Measurements from ENCODE around the gene SKAP2. TPM values are rescaled to one million over a fixed set of nuclear protein-coding genes. Genes with fewer than 3 reads are reported as not detected.

SKAP2 gene
- total and polyA plus RNA-seq, 12 donors = 7.3 to 123 (median 50.1) TPM

DNA sequence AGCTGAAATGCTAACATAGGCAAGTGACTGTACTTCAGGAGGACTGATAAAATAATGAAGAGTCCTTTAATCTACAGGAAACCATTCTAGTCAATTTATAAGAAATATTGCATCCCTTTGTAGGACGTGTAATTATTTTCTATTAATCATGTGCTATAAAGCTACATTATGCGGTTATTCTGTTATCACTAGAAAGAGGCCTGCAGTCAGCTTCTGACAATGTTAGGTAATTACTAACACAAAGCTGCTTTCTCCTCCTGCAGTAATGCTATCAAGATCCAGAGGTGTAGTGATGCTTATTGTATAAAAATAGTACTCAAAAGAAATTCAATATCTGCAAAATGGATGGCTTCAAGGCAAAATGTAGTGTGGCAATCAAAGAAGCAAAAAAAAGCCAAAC lies 191.1 kb downstream of the SKAP2 start:
- Histone ChIP-seq H3K4me1 (replicated peaks in 1 of 2) (no peaks in the 10 kb centered on the region), H3K36me3 (replicated peaks in 1 of 2) (no peaks in the 10 kb centered on the region), H3K27ac (no peak overlapping the region), H3K4me3 (no peak overlapping the region), H3K27me3 (no peaks in the 10 kb centered on the region), H3K9me3 (replicated peaks in 1 of 3) (no peaks in the 10 kb centered on the region)
- TF ChIP-seq, protein P1, sequence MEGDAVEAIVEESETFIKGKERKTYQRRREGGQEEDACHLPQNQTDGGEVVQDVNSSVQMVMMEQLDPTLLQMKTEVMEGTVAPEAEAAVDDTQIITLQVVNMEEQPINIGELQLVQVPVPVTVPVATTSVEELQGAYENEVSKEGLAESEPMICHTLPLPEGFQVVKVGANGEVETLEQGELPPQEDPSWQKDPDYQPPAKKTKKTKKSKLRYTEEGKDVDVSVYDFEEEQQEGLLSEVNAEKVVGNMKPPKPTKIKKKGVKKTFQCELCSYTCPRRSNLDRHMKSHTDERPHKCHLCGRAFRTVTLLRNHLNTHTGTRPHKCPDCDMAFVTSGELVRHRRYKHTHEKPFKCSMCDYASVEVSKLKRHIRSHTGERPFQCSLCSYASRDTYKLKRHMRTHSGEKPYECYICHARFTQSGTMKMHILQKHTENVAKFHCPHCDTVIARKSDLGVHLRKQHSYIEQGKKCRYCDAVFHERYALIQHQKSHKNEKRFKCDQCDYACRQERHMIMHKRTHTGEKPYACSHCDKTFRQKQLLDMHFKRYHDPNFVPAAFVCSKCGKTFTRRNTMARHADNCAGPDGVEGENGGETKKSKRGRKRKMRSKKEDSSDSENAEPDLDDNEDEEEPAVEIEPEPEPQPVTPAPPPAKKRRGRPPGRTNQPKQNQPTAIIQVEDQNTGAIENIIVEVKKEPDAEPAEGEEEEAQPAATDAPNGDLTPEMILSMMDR (IDR thresholded peaks at IDR 0.05) = no peak
- no peak for TF ChIP-seq POLR2A (IDR thresholded peaks at IDR 0.05)
- 72 to 92% (median 83%) methylated on average over 2 of the region's 2 CpGs for WGBS, 4 donors
- no peak for DNase-seq
- intact Hi-C loops (cut with DNase I) = no loop called here

DNA sequence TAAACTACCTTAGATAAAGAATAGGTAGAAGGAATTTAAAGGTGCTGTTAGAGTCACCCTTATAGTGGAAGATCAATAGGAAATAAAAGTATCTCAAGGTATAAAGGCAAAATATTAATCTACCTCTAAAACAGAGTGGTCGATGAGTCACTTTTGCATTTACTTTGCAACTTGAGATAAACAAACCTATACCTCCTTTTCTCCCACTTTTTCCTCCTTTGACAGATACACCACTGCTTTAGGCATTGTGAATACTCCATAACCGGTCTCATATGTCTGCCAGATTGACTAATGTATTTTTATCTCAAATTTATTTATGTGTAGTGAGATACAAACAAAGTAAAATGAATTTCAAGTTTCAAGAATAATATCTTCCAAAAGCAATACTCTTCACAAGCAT lies 193.5 kb downstream of the SKAP2 start:
- TF ChIP-seq, protein P1 (IDR thresholded peaks at IDR 0.05) = no peak
- no peak for TF ChIP-seq POLR2A (IDR thresholded peaks at IDR 0.05)
- Histone ChIP-seq H3K27me3 (no peaks in the 10 kb centered on the region), H3K4me3 (no peak overlapping the region), H3K9me3 (replicated peaks in 1 of 3) (no peaks in the 10 kb centered on the region), H3K4me1 (replicated peaks in 1 of 2) (no peaks in the 10 kb centered on the region), H3K36me3 (replicated peaks in 1 of 2) (no peaks in the 10 kb centered on the region), H3K27ac (no peak overlapping the region)
- intact Hi-C loops (cut with DNase I) = no loop called here
- no peak for DNase-seq
- 81 to 87% (median 82%) methylated on average over 2 of the region's 2 CpGs for WGBS, 4 donors

DNA sequence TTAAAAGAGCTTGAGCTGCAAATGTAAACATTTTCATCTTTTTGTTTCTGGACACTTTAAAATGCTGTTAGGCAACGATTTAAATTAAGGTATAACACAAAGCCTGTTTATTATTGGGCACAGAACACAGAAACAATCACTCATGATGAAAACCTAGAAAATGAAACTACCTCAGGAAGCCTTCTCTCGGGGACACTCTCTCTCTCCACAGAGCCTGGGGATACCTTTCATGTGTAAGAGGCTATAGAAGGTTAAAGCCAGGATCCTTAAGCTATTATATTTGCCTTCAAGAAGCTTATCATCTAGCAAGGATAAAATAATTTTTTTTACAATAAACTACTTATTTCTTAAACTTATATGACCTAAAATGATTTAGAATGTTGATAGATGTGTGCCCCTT lies 194.1 kb downstream of the SKAP2 start:
- Histone ChIP-seq H3K4me1 (replicated peaks in 1 of 2) (peaks cover 0 to 3% of the 10 kb centered on the region in 2 donors), H3K4me3 (no peak overlapping the region), H3K27ac (no peak overlapping the region), H3K36me3 (replicated peaks in 1 of 2) (no peaks in the 10 kb centered on the region), H3K27me3 (no peaks in the 10 kb centered on the region), H3K9me3 (replicated peaks in 1 of 3) (no peaks in the 10 kb centered on the region)
- DNase-seq = no peak
- TF ChIP-seq POLR2A (IDR thresholded peaks at IDR 0.05) = no peak
- TF ChIP-seq, protein P1 (IDR thresholded peaks at IDR 0.05) = no peak
- intact Hi-C loops (cut with DNase I) = no loop called here
- WGBS, 4 donors = 46 to 62% (median 59%) methylated on average over 2 of the region's 2 CpGs

DNA sequence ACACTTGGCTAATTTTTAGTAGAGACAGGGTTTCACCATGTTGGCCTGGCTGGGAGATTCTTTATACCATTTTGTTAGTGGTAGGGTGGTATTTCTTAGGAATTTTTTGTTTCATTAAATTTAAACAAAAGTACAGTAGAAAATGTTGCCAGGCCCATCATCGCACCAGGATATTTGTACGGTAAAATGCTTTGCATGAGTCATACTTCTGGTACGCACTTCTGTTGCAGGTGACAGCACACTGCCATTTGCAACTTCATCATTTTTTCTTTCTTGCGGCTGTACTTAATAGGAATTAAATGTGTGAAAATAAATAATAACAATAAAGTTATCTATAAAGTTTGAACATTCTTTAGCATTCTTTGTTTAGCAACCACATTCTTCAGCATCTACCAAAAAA lies 195.6 kb downstream of the SKAP2 start:
- Histone ChIP-seq H3K4me3 (no peak overlapping the region), H3K9me3 (replicated peaks in 1 of 3) (no peaks in the 10 kb centered on the region), H3K36me3 (replicated peaks in 1 of 2) (no peaks in the 10 kb centered on the region), H3K27ac (no peak overlapping the region), H3K4me1 (replicated peaks in 1 of 2) (peaks cover 0 to 11% of the 10 kb centered on the region in 2 donors), H3K27me3 (no peaks in the 10 kb centered on the region)
- 88 to 91% (median 90%) methylated on average over 4 of the region's 4 CpGs for WGBS, 4 donors
- DNase-seq = no peak
- TF ChIP-seq POLR2A (IDR thresholded peaks at IDR 0.05) = no peak
- TF ChIP-seq, protein P1 (IDR thresholded peaks at IDR 0.05) = no peak
- intact Hi-C loops (cut with DNase I) = loop anchor here (5.0 to 10.0 kb wide), 2 partner anchors 302 to 774 kb away; no protein-coding TSS in a partner anchor

Data from adrenal gland (tissue), 12 donors.